ENCODE measurements around the gene CA11. TPM values are rescaled to one million over a fixed set of nuclear protein-coding genes. Genes with fewer than 3 reads are reported as not detected.
A peak's percentile ranks its signal among the peaks of the same experiment; 100 is the strongest.

Gene CA11
- polyA plus RNA-seq, 1 of the 3 experiments (the other 2 are of a cell fraction) = 13.1 TPM

DNA sequence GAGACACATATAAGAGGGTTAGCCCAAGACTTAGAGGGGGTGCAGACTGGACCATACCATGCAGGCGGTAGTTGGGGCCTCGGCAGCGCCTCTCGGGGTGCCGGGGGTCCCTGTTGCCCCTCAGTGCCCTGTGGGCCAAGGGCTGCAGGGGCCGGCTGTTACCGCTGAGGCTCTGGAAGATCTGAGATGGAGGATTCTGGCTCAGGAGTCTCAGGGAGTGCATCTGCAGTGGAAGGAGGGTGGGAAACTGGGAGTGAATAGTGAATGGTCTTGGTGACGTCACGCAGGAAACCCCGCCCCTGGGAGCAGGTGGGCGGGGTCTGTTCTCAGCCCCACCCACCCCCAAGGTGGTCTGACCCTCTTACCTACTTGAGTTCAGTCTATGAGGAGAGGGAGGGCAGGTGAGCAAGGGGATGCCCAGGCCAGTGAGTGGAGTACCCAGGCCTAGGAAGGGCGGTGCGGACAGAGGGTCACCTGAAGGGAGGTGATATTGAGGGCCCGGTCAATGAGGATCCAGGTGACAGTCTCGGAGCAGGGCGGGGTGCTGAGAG lies 7.1 kb downstream of the CA11 start:
- H3K4me2 ChIP-seq = peak overlapping the region; percentile 99
- H3K27ac ChIP-seq (ENCODE audit: low read depth in 2 of 2, low read length in 1 of 2) = peak overlapping the region; percentile 62 to 99; a peak in 3 of 4 replicates
- CTCF ChIA-PET = no interaction called here
- H3F3A ChIP-seq (replicated peaks; ENCODE audit: insufficient read depth) = peaks cover 28% of the 10 kb centered on the region
- TF ChIP-seq FOSL2 (IDR thresholded peaks at IDR 0.05; ENCODE audit: borderline replicate concordance, low read depth) (no peak), SIN3A (IDR thresholded peaks at IDR 0.05; ENCODE audit: borderline replicate concordance, low read depth, low read length) (no peak), EP300 (IDR thresholded peaks at IDR 0.05; ENCODE audit: borderline replicate concordance in 1 of 2, low read depth in 1 of 2, low read length in 1 of 2) (no peak), NRF1 (IDR thresholded peaks at IDR 0.05; ENCODE audit: low read depth, low read length) (no peak), YY1 (IDR thresholded peaks at IDR 0.05; ENCODE audit: low read depth) (no peak), JUND (IDR thresholded peaks at IDR 0.05) (no peak), FOXJ3 (CRISPR knock-in tag; IDR thresholded peaks at IDR 0.05) (no peak), GABPA (IDR thresholded peaks at IDR 0.05; ENCODE audit: low read depth) (no peak), CHD2 (IDR thresholded peaks at IDR 0.05; ENCODE audit: low read length, partially characterized antibody) (no peak), RXRA (IDR thresholded peaks at IDR 0.05; ENCODE audit: borderline replicate concordance, low read depth) (no peak)
- TF ChIP-seq, protein P1, sequence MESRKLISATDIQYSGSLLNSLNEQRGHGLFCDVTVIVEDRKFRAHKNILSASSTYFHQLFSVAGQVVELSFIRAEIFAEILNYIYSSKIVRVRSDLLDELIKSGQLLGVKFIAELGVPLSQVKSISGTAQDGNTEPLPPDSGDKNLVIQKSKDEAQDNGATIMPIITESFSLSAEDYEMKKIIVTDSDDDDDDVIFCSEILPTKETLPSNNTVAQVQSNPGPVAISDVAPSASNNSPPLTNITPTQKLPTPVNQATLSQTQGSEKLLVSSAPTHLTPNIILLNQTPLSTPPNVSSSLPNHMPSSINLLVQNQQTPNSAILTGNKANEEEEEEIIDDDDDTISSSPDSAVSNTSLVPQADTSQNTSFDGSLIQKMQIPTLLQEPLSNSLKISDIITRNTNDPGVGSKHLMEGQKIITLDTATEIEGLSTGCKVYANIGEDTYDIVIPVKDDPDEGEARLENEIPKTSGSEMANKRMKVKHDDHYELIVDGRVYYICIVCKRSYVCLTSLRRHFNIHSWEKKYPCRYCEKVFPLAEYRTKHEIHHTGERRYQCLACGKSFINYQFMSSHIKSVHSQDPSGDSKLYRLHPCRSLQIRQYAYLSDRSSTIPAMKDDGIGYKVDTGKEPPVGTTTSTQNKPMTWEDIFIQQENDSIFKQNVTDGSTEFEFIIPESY (IDR thresholded peaks at IDR 0.05; ENCODE audit: borderline replicate concordance, low read depth) = no peak
- TF ChIP-seq, protein P2, sequence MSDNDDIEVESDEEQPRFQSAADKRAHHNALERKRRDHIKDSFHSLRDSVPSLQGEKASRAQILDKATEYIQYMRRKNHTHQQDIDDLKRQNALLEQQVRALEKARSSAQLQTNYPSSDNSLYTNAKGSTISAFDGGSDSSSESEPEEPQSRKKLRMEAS (IDR thresholded peaks at IDR 0.05; ENCODE audit: low read depth) = no peak
- TF ChIP-seq, protein P3, sequence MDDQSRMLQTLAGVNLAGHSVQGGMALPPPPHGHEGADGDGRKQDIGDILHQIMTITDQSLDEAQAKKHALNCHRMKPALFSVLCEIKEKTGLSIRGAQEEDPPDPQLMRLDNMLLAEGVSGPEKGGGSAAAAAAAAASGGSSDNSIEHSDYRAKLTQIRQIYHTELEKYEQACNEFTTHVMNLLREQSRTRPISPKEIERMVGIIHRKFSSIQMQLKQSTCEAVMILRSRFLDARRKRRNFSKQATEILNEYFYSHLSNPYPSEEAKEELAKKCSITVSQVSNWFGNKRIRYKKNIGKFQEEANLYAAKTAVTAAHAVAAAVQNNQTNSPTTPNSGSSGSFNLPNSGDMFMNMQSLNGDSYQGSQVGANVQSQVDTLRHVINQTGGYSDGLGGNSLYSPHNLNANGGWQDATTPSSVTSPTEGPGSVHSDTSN (IDR thresholded peaks at IDR 0.05) = no peak
- peak; percentile 69 for DNase-seq
- no peak overlapping the region for H2AFZ ChIP-seq (ENCODE audit: low read depth)
- H3K27me3 ChIP-seq (ENCODE audit: insufficient read depth) = no peaks in the 10 kb centered on the region
- no peak overlapping the region for H3K9ac ChIP-seq
- H4K20me1 ChIP-seq (ENCODE audit: insufficient read depth) = no peaks in the 10 kb centered on the region
- no peaks in the 10 kb centered on the region for H3K9me3 ChIP-seq
- H3K36me3 ChIP-seq (replicated peaks in 1 of 2; ENCODE audit: control insufficient read depth in 1 of 2, insufficient read depth in 2 of 2, low read length in 1 of 2) = no peaks in the 10 kb centered on the region
- no peak overlapping the region; a peak in 1 of 4 replicates for H3K4me3 ChIP-seq (ENCODE audit: low read depth in 2 of 2, low read length in 1 of 2)
- POLR2A ChIA-PET = no interaction called here
- no peaks in the 10 kb centered on the region for H3K9me2 ChIP-seq
- H3K4me1 ChIP-seq (ENCODE audit: control insufficient read depth in 1 of 2, insufficient read depth in 2 of 2, low read depth in 1 of 2, low read length in 1 of 2) = peaks cover 17 to 28% of the 10 kb centered on the region in 2 experiments
- no peaks in the 10 kb centered on the region for H3K79me2 ChIP-seq (ENCODE audit: insufficient read depth)
- WGBS (ENCODE audit: low lambda C conversion rate) = 87% methylated on average over 16 of the region's 16 CpGs

Data from SK-N-SH (cell line).